ENCODE measurements around the gene GGNBP2.
A peak's percentile ranks its signal among the peaks of the same experiment; 100 is the strongest.

The GGNBP2 gene

GRCh38 chr17:36597226-36597625 lies 52.5 kb downstream of the GGNBP2 start:
- no peak for DNase-seq (ENCODE audit: low spot score)
- TF ChIP-seq CTCF (IDR thresholded peaks at IDR 0.05): no peak
- no peak overlapping the region for H3K27ac ChIP-seq
- H3K4me3 ChIP-seq: no peak overlapping the region

- no peak for TF ChIP-seq CTCF (IDR thresholded peaks at IDR 0.05)
- DNase-seq (ENCODE audit: low spot score): no peak
- no peak overlapping the region for H3K4me3 ChIP-seq
- no peak overlapping the region for H3K27ac ChIP-seq
Measured at GRCh38 chr17:36597866-36598777, 53.4 kb downstream of the GGNBP2 start.

GRCh38 chr17:36598951-36599401 lies 54.3 kb downstream of the GGNBP2 start:
- Histone ChIP-seq H3K4me3 (no peak overlapping the region), H3K27ac (no peak overlapping the region)
- no peak for DNase-seq (ENCODE audit: low spot score)
- TF ChIP-seq CTCF (IDR thresholded peaks at IDR 0.05): no peak

DNA sequence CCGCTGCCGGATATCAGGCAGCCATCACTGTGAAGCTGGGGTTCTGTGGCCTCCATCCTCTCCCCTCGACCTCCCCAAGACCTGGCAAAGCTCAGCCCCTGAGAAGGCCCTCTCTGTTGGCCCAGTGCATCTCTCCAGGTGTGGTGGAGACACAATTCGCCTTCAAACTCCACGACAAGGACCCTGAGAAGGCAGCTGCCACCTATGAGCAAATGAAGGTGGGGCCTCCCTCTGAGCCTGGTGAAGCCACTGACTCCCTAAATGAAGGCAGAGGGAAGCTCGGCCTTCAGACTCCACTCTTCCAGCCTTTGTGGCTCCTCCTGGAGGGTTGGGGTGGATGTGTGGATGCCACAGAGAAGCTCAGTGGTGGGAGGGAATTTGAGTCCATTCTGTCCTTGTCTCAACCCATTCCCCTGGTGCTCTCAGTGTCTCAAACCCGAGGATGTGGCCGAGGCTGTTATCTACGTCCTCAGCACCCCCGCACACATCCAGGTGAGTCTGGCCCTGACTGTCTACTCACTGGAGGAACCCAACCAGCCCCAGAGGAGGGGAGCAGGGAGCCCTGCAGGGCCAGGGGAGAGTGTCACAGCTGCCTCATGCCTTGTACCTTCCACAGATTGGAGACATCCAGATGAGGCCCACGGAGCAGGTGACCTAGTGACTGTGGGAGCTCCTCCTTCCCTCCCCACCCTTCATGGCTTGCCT lies 55.0 kb downstream of the GGNBP2 start:
- Histone ChIP-seq H3K4me3 (no peak overlapping the region), H3K27ac (no peak overlapping the region)
- DNase-seq (ENCODE audit: low spot score): no peak
- no peak for TF ChIP-seq CTCF (IDR thresholded peaks at IDR 0.05)

GRCh38 chr17:36600465-36600864 lies 55.7 kb downstream of the GGNBP2 start:
- H3K4me3 ChIP-seq: peak overlapping the region; percentile 95
- no peak for TF ChIP-seq CTCF (IDR thresholded peaks at IDR 0.05)
- H3K27ac ChIP-seq: peak overlapping the region; percentile 64 to 93
- no peak for DNase-seq (ENCODE audit: low spot score)

GRCh38 chr17:36600936-36601302 lies 56.2 kb downstream of the GGNBP2 start:
- no peak for DNase-seq (ENCODE audit: low spot score)
- peak overlapping the region; percentile 95 for H3K4me3 ChIP-seq
- H3K27ac ChIP-seq: peak overlapping the region; percentile 64 to 93
- TF ChIP-seq CTCF (IDR thresholded peaks at IDR 0.05): no peak
